OCI-LY1 (cell line): ENCODE data around the gene ARL3.

Experiments used
- H2AFZ ChIP-seq: fragments of 200-600 bp; sonication (generic), shearing (Covaris generic); 2 replicates; pipeline ENCODE4 v1.6.0; 2014; ENCODE audit warnings: antibody characterized with exemption, mild to moderate bottlenecking, low read length
- H3F3A ChIP-seq: fragments of 200-600 bp; sonication (generic), shearing (Covaris generic); 2 replicates; pipeline ENCODE4 v1.6.0; 2014; ENCODE audit warnings: mild to moderate bottlenecking, antibody characterized with exemption, low read length, moderate library complexity; ENCODE audit not compliant: insufficient read depth
- H3K27ac ChIP-seq: fragments of 200-600 bp; sonication (generic); 2 replicates; pipeline ENCODE4 v1.5.1; 2014; ENCODE audit warnings: low read length, mixed run types, mild to moderate bottlenecking, low read depth; ENCODE audit not compliant: poor library complexity, severe bottlenecking
- H3K27me3 ChIP-seq: fragments of 200-600 bp; sonication (generic); 2 replicates; pipeline ENCODE4 v1.6.0; 2014; ENCODE audit warnings: antibody characterized with exemption, mild to moderate bottlenecking, low read length, moderate library complexity; ENCODE audit not compliant: insufficient read depth
- H3K36me3 ChIP-seq: fragments of 200-600 bp; sonication (generic); 2 replicates; pipeline ENCODE4 v1.6.1; 2014; ENCODE audit warnings: mild to moderate bottlenecking, antibody characterized with exemption, low read length, moderate library complexity, mixed read lengths; ENCODE audit not compliant: insufficient read depth
- H3K4me1 ChIP-seq: fragments of 200-600 bp; sonication (generic); 2 replicates; pipeline ENCODE4 v1.5.1; 2014; ENCODE audit warnings: mild to moderate bottlenecking, low read length, moderate library complexity; ENCODE audit not compliant: insufficient read depth, severe bottlenecking
- H3K4me2 ChIP-seq: fragments of 200-600 bp; sonication (generic), shearing (Covaris generic); 2 replicates; pipeline ENCODE4 v1.6.1; 2014; ENCODE audit warnings: low read length
- H3K4me3 ChIP-seq: fragments of 200-600 bp; sonication (generic); 2 replicates; pipeline ENCODE4 v1.5.1; 2014; ENCODE audit warnings: low read length, low read depth, mild to moderate bottlenecking, mixed read lengths; ENCODE audit not compliant: poor library complexity, severe bottlenecking
- H3K79me2 ChIP-seq: fragments of 200-600 bp; shearing (Covaris generic); 2 replicates; pipeline ENCODE4 v1.6.1; 2016; ENCODE audit warnings: mixed run types, low read length, mixed read lengths; ENCODE audit not compliant: insufficient read depth
- H3K9ac ChIP-seq: fragments of 200-600 bp; sonication (generic), shearing (Covaris generic); 2 replicates; pipeline ENCODE4 v1.6.1; 2014; ENCODE audit warnings: mild to moderate bottlenecking, low read length, mixed read lengths
- H3K9me2 ChIP-seq: fragments of 200-600 bp; sonication (generic), shearing (Covaris generic); 2 replicates; pipeline ENCODE4 v1.6.1; 2014; ENCODE audit warnings: low read depth, mild to moderate bottlenecking, low read length, mixed read lengths
- H3K9me3 ChIP-seq: fragments of 200-600 bp; shearing (Covaris generic); 2 replicates; pipeline ENCODE4 v1.6.1; 2014; ENCODE audit warnings: low read length, mixed read lengths
- H4K20me1 ChIP-seq: fragments of 200-600 bp; sonication (generic), shearing (Covaris generic); 2 replicates; pipeline ENCODE4 v1.6.0; 2016; ENCODE audit warnings: mild to moderate bottlenecking, low read length; ENCODE audit not compliant: insufficient read depth
- EZH2 ChIP-seq: fragments of 200-600 bp; sonication (generic), shearing (Covaris generic); IDR thresholded peaks from 2 replicates; pipeline ENCODE4 v1.8.0; 2017; ENCODE audit warnings: borderline replicate concordance, mixed run types, mild to moderate bottlenecking, antibody characterized with exemption, low read length, moderate library complexity, mixed read lengths
- TF ChIP-seq, protein P1 (sequence below): fragments of 200-600 bp; sonication (generic), shearing (Covaris generic); IDR thresholded peaks from 2 replicates; pipeline ENCODE4 v1.5.1; 2017; ENCODE audit warnings: mild to moderate bottlenecking, antibody characterized with exemption, low read length, moderate library complexity, mixed read lengths

The ARL3 gene

DNA sequence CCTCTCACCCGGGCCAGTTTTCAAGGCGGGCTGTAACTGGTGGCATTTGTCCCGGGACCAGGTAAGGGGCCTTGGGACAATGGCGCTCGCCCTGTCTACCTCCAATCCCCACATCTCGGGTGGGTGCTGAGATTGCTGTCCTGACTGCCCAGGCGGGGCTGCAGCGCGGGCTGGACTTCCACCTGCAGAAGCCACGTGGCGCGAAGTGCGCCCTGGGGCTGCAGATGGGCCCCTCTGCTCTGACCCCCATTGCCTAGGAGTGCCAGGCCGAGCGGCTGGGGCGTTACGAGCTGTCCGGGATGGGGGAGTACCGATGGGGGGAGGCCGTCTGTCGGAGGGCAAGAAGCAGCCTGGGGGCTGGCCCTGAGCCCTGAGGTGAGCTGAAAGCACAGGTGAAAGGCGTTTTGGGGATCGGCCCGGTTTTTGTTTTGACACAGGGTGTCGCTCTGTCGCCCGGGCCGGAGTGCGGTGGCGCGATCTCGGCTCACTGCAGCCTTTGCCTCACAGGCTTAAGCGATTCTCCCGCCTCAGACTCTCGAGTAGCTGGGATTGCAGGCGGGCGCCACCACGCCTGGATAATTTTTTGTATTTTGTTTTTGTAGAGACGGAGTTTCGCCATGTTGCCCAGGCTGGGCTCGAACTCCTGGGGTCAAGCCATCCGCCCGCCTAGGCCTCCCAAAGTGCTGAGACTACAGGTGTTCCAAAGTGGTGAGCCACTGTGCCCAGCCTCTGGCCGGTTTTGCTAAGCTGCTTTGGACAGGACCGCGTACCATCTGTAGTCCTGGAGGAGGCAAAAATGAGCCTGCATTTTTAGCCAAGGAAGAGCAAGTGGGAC, 641 bp upstream of the ARL3 start, which contains the start of gene SFXN2:
TSS of gene SFXN2 (plus strand) at position 16 of the 835 bp plus-strand sequence. CDS start 12,001 bp downstream, outside the sequence.
- Histone ChIP-seq H3K9me2 (no peaks in the 10 kb centered on the region), H3K4me1 (peaks cover 62% of the 10 kb centered on the region), H3K4me3 (peak within 1 kb of the TSS; percentile 93), H4K20me1 (no peaks in the 10 kb centered on the region), H3K9me3 (no peaks in the 10 kb centered on the region), H3K4me2 (peak within 1 kb of the TSS; percentile 92), H3K27ac (peak within 1 kb of the TSS; percentile 62), H3K27me3 (no peaks in the 10 kb centered on the region), H3K79me2 (peaks cover 7% of the 10 kb centered on the region; the same call in 1 of the 2 replicates), H3K9ac (peak within 1 kb of the TSS; percentile 85), H3K36me3 (peaks cover 16% of the 10 kb centered on the region; the same call in 1 of the 2 replicates), H2AFZ (no peak within 1 kb of the TSS), H3F3A (no peaks in the 10 kb centered on the region)
- TF ChIP-seq EZH2: no peak
- TF ChIP-seq, protein P1, sequence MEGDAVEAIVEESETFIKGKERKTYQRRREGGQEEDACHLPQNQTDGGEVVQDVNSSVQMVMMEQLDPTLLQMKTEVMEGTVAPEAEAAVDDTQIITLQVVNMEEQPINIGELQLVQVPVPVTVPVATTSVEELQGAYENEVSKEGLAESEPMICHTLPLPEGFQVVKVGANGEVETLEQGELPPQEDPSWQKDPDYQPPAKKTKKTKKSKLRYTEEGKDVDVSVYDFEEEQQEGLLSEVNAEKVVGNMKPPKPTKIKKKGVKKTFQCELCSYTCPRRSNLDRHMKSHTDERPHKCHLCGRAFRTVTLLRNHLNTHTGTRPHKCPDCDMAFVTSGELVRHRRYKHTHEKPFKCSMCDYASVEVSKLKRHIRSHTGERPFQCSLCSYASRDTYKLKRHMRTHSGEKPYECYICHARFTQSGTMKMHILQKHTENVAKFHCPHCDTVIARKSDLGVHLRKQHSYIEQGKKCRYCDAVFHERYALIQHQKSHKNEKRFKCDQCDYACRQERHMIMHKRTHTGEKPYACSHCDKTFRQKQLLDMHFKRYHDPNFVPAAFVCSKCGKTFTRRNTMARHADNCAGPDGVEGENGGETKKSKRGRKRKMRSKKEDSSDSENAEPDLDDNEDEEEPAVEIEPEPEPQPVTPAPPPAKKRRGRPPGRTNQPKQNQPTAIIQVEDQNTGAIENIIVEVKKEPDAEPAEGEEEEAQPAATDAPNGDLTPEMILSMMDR: peak; percentile 29; the same call in 1 of the 2 replicates

DNA sequence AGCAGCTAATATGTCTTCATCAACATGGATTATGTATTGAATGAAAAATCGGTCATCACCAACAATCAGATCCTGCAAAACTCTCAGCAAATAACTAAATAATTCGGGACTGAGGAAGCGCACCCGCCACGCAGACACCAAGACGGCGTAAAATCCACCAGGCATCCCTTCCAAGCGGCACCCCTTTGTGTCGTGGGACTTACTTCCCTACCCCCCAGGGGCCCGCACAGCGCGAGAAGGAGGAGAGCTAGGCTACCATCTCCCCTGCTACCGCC, 721 bp downstream of the ARL3 start:
- TF ChIP-seq, protein P1: no peak
- no peak for TF ChIP-seq EZH2
- Histone ChIP-seq H3K4me2 (peak overlapping the region; percentile 83), H2AFZ (no peak overlapping the region), H3K4me1 (peaks cover 62% of the 10 kb centered on the region), H3K9me3 (no peaks in the 10 kb centered on the region), H3K4me3 (peak overlapping the region; percentile 93), H3K9ac (peak overlapping the region; percentile 80), H3K9me2 (no peaks in the 10 kb centered on the region), H3K27ac (peak overlapping the region; percentile 62), H4K20me1 (no peaks in the 10 kb centered on the region), H3K36me3 (peaks cover 11% of the 10 kb centered on the region; the same call in 1 of the 2 replicates), H3K27me3 (no peaks in the 10 kb centered on the region), H3K79me2 (peaks cover 7% of the 10 kb centered on the region; the same call in 1 of the 2 replicates), H3F3A (no peaks in the 10 kb centered on the region)

DNA sequence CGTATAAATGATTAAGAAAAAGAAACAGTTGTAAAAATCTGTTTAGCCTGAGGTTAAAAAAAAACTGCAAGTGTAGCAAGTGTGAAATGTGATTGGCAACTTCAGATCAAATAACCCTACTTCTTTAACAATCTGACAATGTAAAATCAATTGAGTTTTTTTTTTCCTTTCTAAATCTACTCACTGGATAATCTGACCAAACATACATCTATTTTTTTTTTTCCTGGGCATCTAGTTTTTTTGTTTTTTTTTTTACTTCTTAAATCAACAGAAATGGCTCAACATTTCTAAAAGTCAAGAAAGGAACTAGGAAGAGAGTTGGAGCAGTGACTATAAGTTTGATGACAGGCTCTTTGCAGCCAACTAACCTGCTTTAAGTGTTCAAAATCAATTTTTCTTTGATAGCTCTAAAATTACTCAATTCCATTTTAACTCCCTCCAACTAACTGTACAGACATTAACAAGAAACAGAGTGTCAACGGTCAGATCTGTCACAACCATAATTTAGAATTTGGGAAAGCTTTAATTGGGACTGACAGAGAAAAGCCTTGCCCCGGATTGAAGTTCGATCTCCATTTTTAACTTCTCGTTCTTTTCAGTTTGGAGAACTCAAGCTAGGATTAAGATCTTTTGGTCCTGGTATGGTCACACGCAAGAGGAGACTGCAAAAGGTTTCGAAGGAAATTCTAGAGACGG, 1.2 kb downstream of the ARL3 start:
- H3K79me2 ChIP-seq: peaks cover 7% of the 10 kb centered on the region; the same call in 1 of the 2 replicates
- no peaks in the 10 kb centered on the region for H3K9me2 ChIP-seq
- peak overlapping the region; percentile 83 for H3K4me2 ChIP-seq
- H2AFZ ChIP-seq: no peak overlapping the region
- peak overlapping the region; percentile 93 for H3K4me3 ChIP-seq
- TF ChIP-seq, protein P1: no peak
- no peak for TF ChIP-seq EZH2
- H3F3A ChIP-seq: no peaks in the 10 kb centered on the region
- H4K20me1 ChIP-seq: no peaks in the 10 kb centered on the region
- peak overlapping the region; percentile 80 for H3K9ac ChIP-seq
- H3K4me1 ChIP-seq: peaks cover 59% of the 10 kb centered on the region
- H3K27ac ChIP-seq: peak overlapping the region; percentile 62
- no peaks in the 10 kb centered on the region for H3K27me3 ChIP-seq
- no peaks in the 10 kb centered on the region for H3K9me3 ChIP-seq
- peaks cover 8% of the 10 kb centered on the region; the same call in 1 of the 2 replicates for H3K36me3 ChIP-seq
